HepG2 (cell line): Measurements from ENCODE around the gene COL8A2. TPM values are rescaled to one million over a fixed set of nuclear protein-coding genes. Genes with fewer than 3 reads are reported as not detected.
A peak's percentile ranks its signal among the peaks of the same experiment; 100 is the strongest.

ENCODE experiments used
- ARNT2 ChIP-seq: sonication (generic); formaldehyde crosslinking; IDR thresholded peaks from 2 replicates; pipeline ENCODE4 v1.8.0; 2022; ENCODE audit warnings: mild to moderate bottlenecking, low read depth, missing genetic modification reagents, moderate library complexity
- ATF3 ChIP-seq: sonication (generic); formaldehyde crosslinking; IDR thresholded peaks from 2 replicates; pipeline ENCODE4 v1.4.0; 2020; ENCODE audit warnings: missing genetic modification reagents
- CBFB ChIP-seq: sonication (generic); formaldehyde crosslinking; IDR thresholded peaks from 2 replicates; pipeline ENCODE4 v1.4.0; 2020; ENCODE audit warnings: missing genetic modification reagents
- DDIT3 ChIP-seq: sonication (generic); formaldehyde crosslinking; IDR thresholded peaks from 2 replicates; pipeline ENCODE4 v1.4.0; 2020; ENCODE audit warnings: mild to moderate bottlenecking, missing genetic modification reagents
- ELF1 ChIP-seq: sonication (generic); formaldehyde crosslinking; IDR thresholded peaks from 2 replicates; pipeline ENCODE4 v1.4.0; 2020; ENCODE audit warnings: missing genetic modification reagents
- GATAD2A ChIP-seq: IDR thresholded peaks from 2 replicates; pipeline ENCODE4 v1.6.1; 2016
- HNRNPL ChIP-seq: fragments of 200-400 bp; formaldehyde crosslinking; IDR thresholded peaks from 2 replicates; pipeline ENCODE4 v1.6.1; 2017; ENCODE audit warnings: mild to moderate bottlenecking, low read depth, low read length
- IKZF1 ChIP-seq: fragments of 450-650 bp; IDR thresholded peaks from 2 replicates; pipeline ENCODE4 v1.7.1; 2016
- ISX ChIP-seq: sonication (generic); formaldehyde crosslinking; conservative IDR thresholded peaks from 2 replicates; pipeline ENCODE4 v1.5.0; 2020; ENCODE audit warnings: missing genetic modification reagents
- PITX1 ChIP-seq: sonication (generic); formaldehyde crosslinking; IDR thresholded peaks from 2 replicates; pipeline ENCODE4 v1.5.1; 2020; ENCODE audit warnings: mild to moderate bottlenecking, missing genetic modification reagents
- POLR2A ChIP-seq, 2 experiments: IDR thresholded peaks; 2 replicates each; pipeline ENCODE4 v1.6.1; 2011; ENCODE audit warnings: low read depth in 2 of 2, low read length in 2 of 2, mild to moderate bottlenecking in 1 of 2, moderate library complexity in 1 of 2; ENCODE audit not compliant: insufficient read depth in 1 of 2
- POLR2AphosphoS5 ChIP-seq: IDR thresholded peaks from 2 replicates; pipeline ENCODE4 v1.6.1; 2012; ENCODE audit warnings: low read depth, low read length
- PTBP1 ChIP-seq: fragments of 200-400 bp; formaldehyde crosslinking; IDR thresholded peaks from 2 replicates; pipeline ENCODE4 v1.6.1; 2018; ENCODE audit warnings: low read length, low read depth; ENCODE audit not compliant: poor library complexity, severe bottlenecking
- RBAK ChIP-seq: sonication (generic); formaldehyde crosslinking; IDR thresholded peaks from 2 replicates; pipeline ENCODE4 v1.5.1; 2020; ENCODE audit warnings: mild to moderate bottlenecking, missing genetic modification reagents
- SMC3 ChIP-seq: IDR thresholded peaks from 2 replicates; pipeline ENCODE4 v1.6.1; 2011; ENCODE audit warnings: low read length, improper control_type of control experiment
- SYNCRIP ChIP-seq: fragments of 200-400 bp; formaldehyde crosslinking; IDR thresholded peaks from 2 replicates; pipeline ENCODE4 v1.6.1; 2018; ENCODE audit warnings: mild to moderate bottlenecking, low read depth, low read length; ENCODE audit not compliant: insufficient read depth
- ZNF225 ChIP-seq: sonication (generic); formaldehyde crosslinking; IDR thresholded peaks from 2 replicates; pipeline ENCODE4 v1.4.0; 2020; ENCODE audit warnings: mild to moderate bottlenecking, missing genetic modification reagents
- ZNF441 ChIP-seq: sonication (generic); formaldehyde crosslinking; IDR thresholded peaks from 2 replicates; pipeline ENCODE4 v1.7.0; 2021; ENCODE audit warnings: missing genetic modification reagents, borderline replicate concordance
- ZNF460 ChIP-seq: sonication (generic); formaldehyde crosslinking; IDR thresholded peaks from 2 replicates; pipeline ENCODE4 v1.5.1; 2020; ENCODE audit warnings: missing genetic modification reagents, mild to moderate bottlenecking, borderline replicate concordance
- ZNF607 ChIP-seq: sonication (generic); formaldehyde crosslinking; IDR thresholded peaks from 2 replicates; pipeline ENCODE4 v1.5.1; 2020; ENCODE audit warnings: missing genetic modification reagents, mild to moderate bottlenecking, borderline replicate concordance
- polyA plus RNA-seq, 8 experiments: library from polyadenylated mRNA; depleted of rRNA in 3 of 8; stranded (reverse) in 7 of 8; unstranded in 1 of 8; fragments of >200 nt; fragmentation: Illumina TruSeq in 4 of 8; extraction: Trizol in 4 of 8; gene quantifications; 2 replicates each; pipeline versions ENCODE4 v1.2.1 to v1.2.3, GENCODE V29; 2011 to 2016; ENCODE audit warnings: low read depth in 4 of 8, missing spikeins in 1 of 8, mixed read lengths in 1 of 8; ENCODE audit not compliant: insufficient read depth in 1 of 8
- total RNA-seq, 5 experiments: library from RNA; depleted of rRNA; stranded (reverse); fragments of >200 nt; fragmentation: Illumina TruSeq; extraction: Trizol; gene quantifications; 2 replicates each; pipeline ENCODE4 v1.2.3, GENCODE V29; 2016; ENCODE audit warnings: low read depth in 1 of 5
- TF ChIP-seq, protein P1 (sequence below): sonication (generic); formaldehyde crosslinking; IDR thresholded peaks from 2 replicates; pipeline ENCODE4 v1.4.0; 2020; ENCODE audit warnings: missing genetic modification reagents; ENCODE audit errors: not compliant biosample characterization
- TF ChIP-seq, protein P2 (sequence below): sonication (generic); formaldehyde crosslinking; IDR thresholded peaks from 2 replicates; pipeline ENCODE4 v1.8.0; 2022; ENCODE audit warnings: mild to moderate bottlenecking, missing genetic modification reagents, moderate library complexity

COL8A2 gene
- total and polyA plus RNA-seq, 2 of the 13 experiments (the other 11 are each of a cell fraction or from before 2014, with no cell fraction given): 0.13 to 0.24 TPM

- TF ChIP-seq PITX1 (CRISPR knock-in tag): peak; percentile 71
- TF ChIP-seq GATAD2A (CRISPR knock-in tag): peak; percentile 34
- no peak for TF ChIP-seq DDIT3 (CRISPR knock-in tag)
- no peak; the same call in 1 of the 2 replicates for TF ChIP-seq ZNF460 (CRISPR knock-in tag)
- TF ChIP-seq IKZF1: no peak
- 0 out of 2 replicates have a peak, but pooled peaks have one; percentile 20 for TF ChIP-seq ATF3 (CRISPR knock-in tag)
- peak; percentile 72 for TF ChIP-seq POLR2AphosphoS5
- 0 out of 2 replicates have a peak, but pooled peaks have one; percentile 40 for TF ChIP-seq HNRNPL
- TF ChIP-seq SMC3: peak; percentile 68
- no peak for TF ChIP-seq PTBP1
- TF ChIP-seq RBAK (CRISPR knock-in tag): no peak
- TF ChIP-seq, protein P1, sequence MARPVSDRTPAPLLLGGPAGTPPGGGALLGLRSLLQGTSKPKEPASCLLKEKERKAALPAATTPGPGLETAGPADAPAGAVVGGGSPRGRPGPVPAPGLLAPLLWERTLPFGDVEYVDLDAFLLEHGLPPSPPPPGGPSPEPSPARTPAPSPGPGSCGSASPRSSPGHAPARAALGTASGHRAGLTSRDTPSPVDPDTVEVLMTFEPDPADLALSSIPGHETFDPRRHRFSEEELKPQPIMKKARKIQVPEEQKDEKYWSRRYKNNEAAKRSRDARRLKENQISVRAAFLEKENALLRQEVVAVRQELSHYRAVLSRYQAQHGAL (CRISPR knock-in tag): no peak
- TF ChIP-seq, protein P2, sequence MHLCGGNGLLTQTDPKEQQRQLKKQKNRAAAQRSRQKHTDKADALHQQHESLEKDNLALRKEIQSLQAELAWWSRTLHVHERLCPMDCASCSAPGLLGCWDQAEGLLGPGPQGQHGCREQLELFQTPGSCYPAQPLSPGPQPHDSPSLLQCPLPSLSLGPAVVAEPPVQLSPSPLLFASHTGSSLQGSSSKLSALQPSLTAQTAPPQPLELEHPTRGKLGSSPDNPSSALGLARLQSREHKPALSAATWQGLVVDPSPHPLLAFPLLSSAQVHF: no peak
- 0 out of 2 replicates have a peak, but pooled peaks have one; percentile 53 for TF ChIP-seq ZNF607
- TF ChIP-seq ISX (CRISPR knock-in tag): no peak
- TF ChIP-seq ZNF225 (CRISPR knock-in tag): no peak
- TF ChIP-seq ELF1: peak; percentile 69; the same call in 1 of the 2 replicates
- TF ChIP-seq POLR2A (IDR thresholded peaks at IDR 0.05; ENCODE audit: insufficient read depth in 1 of 2, low read depth in 2 of 2, low read length in 2 of 2): peak in 1 of 2 experiments; percentile 72; a peak in 2 of 4 replicates
- TF ChIP-seq SYNCRIP: no peak
- TF ChIP-seq ARNT2: peak; percentile 46
- TF ChIP-seq CBFB (CRISPR knock-in tag): peak; percentile 76
- TF ChIP-seq ZNF441: no peak
- TF ChIP-seq, all 625 proteins: peak for 279
Observed at GRCh38 chr1:36149237-36149972, 24.4 kb upstream of the COL8A2 start, which contains the start of gene TRAPPC3 (continued).
